WTC11 (cell line): ENCODE measurements around the gene RAG2. TPM values are rescaled to one million over a fixed set of nuclear protein-coding genes. Genes with fewer than 3 reads are reported as not detected.

ENCODE experiments used
- ATAC-seq: fragments of 200-7000 bp; cut with Tn5 transposase; 2 replicates; pipeline ENCODE4 v1.10.0; 2021; ENCODE audit warnings: mild to moderate bottlenecking, moderate library complexity
- CTCF ChIA-PET: fragments of 300-600 bp; sonication (Branson Sonifier 250); formaldehyde crosslinking; loops from one replicate; lab custom pipeline; 2021; ENCODE audit warnings: antibody characterized with exemption; lab: Charles Lee
- POLR2A ChIA-PET: fragments of 350-600 bp; sonication (Branson Sonifier 250); formaldehyde crosslinking; loops from one replicate; lab custom pipeline; 2021; ENCODE audit warnings: antibody characterized with exemption; lab: Charles Lee
- DNase-seq: peaks from one replicate; pipeline ENCODE4 v3.0.0; 2021; ENCODE audit warnings: low spot score
- H3K27ac Mint-ChIP-seq: 2 replicates; pipeline ENCODE4 v1.8.0; 2021; ENCODE audit warnings: mixed read lengths
- H3K27me3 Mint-ChIP-seq: 2 replicates; pipeline ENCODE4 v1.8.0; 2021; ENCODE audit warnings: low read depth, mild to moderate bottlenecking, moderate library complexity, mixed read lengths
- H3K36me3 Mint-ChIP-seq: 2 replicates; pipeline ENCODE4 v1.8.0; 2021; ENCODE audit warnings: mixed read lengths
- H3K4me1 Mint-ChIP-seq: 2 replicates; pipeline ENCODE4 v1.8.0; 2022; ENCODE audit warnings: mixed read lengths
- H3K4me3 Mint-ChIP-seq: 2 replicates; pipeline ENCODE4 v1.8.0; 2021; ENCODE audit warnings: mild to moderate bottlenecking, moderate library complexity, mixed read lengths
- H3K9me3 Mint-ChIP-seq: 2 replicates; pipeline ENCODE4 v1.8.0; 2021; ENCODE audit warnings: mixed read lengths
- CREB1 ChIP-seq: sonication (generic); formaldehyde crosslinking; IDR thresholded peaks from 2 replicates; pipeline ENCODE4 v1.8.0; 2023; ENCODE audit warnings: mild to moderate bottlenecking, missing genetic modification reagents
- CREM ChIP-seq: sonication (generic); formaldehyde crosslinking; IDR thresholded peaks from 2 replicates; pipeline ENCODE4 v1.8.1; 2022; ENCODE audit warnings: mild to moderate bottlenecking, missing genetic modification reagents, moderate library complexity
- ELF4 ChIP-seq: sonication (generic); formaldehyde crosslinking; IDR thresholded peaks from 2 replicates; pipeline ENCODE4 v1.8.1; 2022; ENCODE audit warnings: low read depth, mild to moderate bottlenecking, moderate library complexity, missing genetic modification reagents
- ETV6 ChIP-seq: sonication (generic); formaldehyde crosslinking; IDR thresholded peaks from 2 replicates; pipeline ENCODE4 v1.8.1; 2022; ENCODE audit warnings: mild to moderate bottlenecking, missing genetic modification reagents
- FOXP1 ChIP-seq: sonication (generic); formaldehyde crosslinking; IDR thresholded peaks from 2 replicates; pipeline ENCODE4 v1.8.0; 2022; ENCODE audit warnings: missing genetic modification reagents, mild to moderate bottlenecking, moderate library complexity, borderline replicate concordance
- GTF2I ChIP-seq: fragments of 250-450 bp; sonication (Bioruptor Pico); conservative IDR thresholded peaks from 2 replicates; pipeline ENCODE4 v1.4.0; 2021; ENCODE audit warnings: mild to moderate bottlenecking
- IRF2 ChIP-seq: sonication (generic); formaldehyde crosslinking; IDR thresholded peaks from 2 replicates; pipeline ENCODE4 v1.8.0; 2022; ENCODE audit warnings: low read depth, missing genetic modification reagents, borderline replicate concordance
- JUN ChIP-seq: sonication (generic); formaldehyde crosslinking; IDR thresholded peaks from 2 replicates; pipeline ENCODE4 v1.8.0; 2023; ENCODE audit warnings: mild to moderate bottlenecking, missing genetic modification reagents
- NR2C2 ChIP-seq: sonication (generic); formaldehyde crosslinking; IDR thresholded peaks from 2 replicates; pipeline ENCODE4 v1.8.0; 2022; ENCODE audit warnings: mild to moderate bottlenecking, missing genetic modification reagents
- RELA ChIP-seq: sonication (generic); formaldehyde crosslinking; IDR thresholded peaks from 2 replicates; pipeline ENCODE4 v1.8.1; 2022; ENCODE audit warnings: missing genetic modification reagents, mild to moderate bottlenecking, borderline replicate concordance
- SMAD4 ChIP-seq: sonication (generic); formaldehyde crosslinking; IDR thresholded peaks from 2 replicates; pipeline ENCODE4 v1.8.0; 2022; ENCODE audit warnings: mild to moderate bottlenecking, missing genetic modification reagents
- TEAD1 ChIP-seq: sonication (generic); formaldehyde crosslinking; IDR thresholded peaks from 2 replicates; pipeline ENCODE4 v1.8.0; 2022; ENCODE audit warnings: mild to moderate bottlenecking, missing genetic modification reagents
- ZNF671 ChIP-seq: fragments of 250-450 bp; sonication (Bioruptor Pico); IDR thresholded peaks from 2 replicates; pipeline ENCODE4 v1.8.0; 2021; ENCODE audit warnings: mild to moderate bottlenecking
- total RNA-seq: library from RNA; stranded (reverse); gene quantifications from 3 replicates; pipeline ENCODE4 v1.2.3, GENCODE V29; 2021
- TF ChIP-seq, protein P1 (sequence below): fragments of 250-450 bp; sonication (Bioruptor Pico); IDR thresholded peaks from 2 replicates; pipeline ENCODE4 v1.9.0; 2021; ENCODE audit warnings: mild to moderate bottlenecking
- TF ChIP-seq, protein P2 (sequence below): sonication (generic); formaldehyde crosslinking; IDR thresholded peaks from 2 replicates; pipeline ENCODE4 v1.8.0; 2022; ENCODE audit warnings: mild to moderate bottlenecking, missing genetic modification reagents
- TF ChIP-seq, protein P3 (sequence below): fragments of 250-450 bp; sonication (Bioruptor Pico); IDR thresholded peaks from 2 replicates; pipeline ENCODE4 v1.9.0; 2021; ENCODE audit warnings: moderate library complexity, mild to moderate bottlenecking, inconsistent platforms, borderline replicate concordance
- TF ChIP-seq, protein P4 (sequence below): sonication (generic); formaldehyde crosslinking; IDR thresholded peaks from 2 replicates; pipeline ENCODE4 v1.8.1; 2023; ENCODE audit warnings: mild to moderate bottlenecking, missing genetic modification reagents, moderate library complexity
- TF ChIP-seq, protein P5 (sequence below): fragments of 250-450 bp; sonication (Bioruptor Pico); IDR thresholded peaks from 2 replicates; pipeline ENCODE4 v1.9.0; 2021; ENCODE audit warnings: mild to moderate bottlenecking
- TF ChIP-seq, protein P6 (sequence below): sonication (generic); formaldehyde crosslinking; IDR thresholded peaks from 2 replicates; pipeline ENCODE4 v1.8.1; 2023; ENCODE audit warnings: mild to moderate bottlenecking, missing genetic modification reagents, borderline replicate concordance
- TF ChIP-seq, protein P7 (sequence below): sonication (generic); formaldehyde crosslinking; conservative IDR thresholded peaks from 2 replicates; pipeline ENCODE4 v1.8.1; 2022; ENCODE audit warnings: mild to moderate bottlenecking, missing genetic modification reagents

RAG2 gene
- total RNA-seq, 1 experiment from 2014 or later = not detected

DNA sequence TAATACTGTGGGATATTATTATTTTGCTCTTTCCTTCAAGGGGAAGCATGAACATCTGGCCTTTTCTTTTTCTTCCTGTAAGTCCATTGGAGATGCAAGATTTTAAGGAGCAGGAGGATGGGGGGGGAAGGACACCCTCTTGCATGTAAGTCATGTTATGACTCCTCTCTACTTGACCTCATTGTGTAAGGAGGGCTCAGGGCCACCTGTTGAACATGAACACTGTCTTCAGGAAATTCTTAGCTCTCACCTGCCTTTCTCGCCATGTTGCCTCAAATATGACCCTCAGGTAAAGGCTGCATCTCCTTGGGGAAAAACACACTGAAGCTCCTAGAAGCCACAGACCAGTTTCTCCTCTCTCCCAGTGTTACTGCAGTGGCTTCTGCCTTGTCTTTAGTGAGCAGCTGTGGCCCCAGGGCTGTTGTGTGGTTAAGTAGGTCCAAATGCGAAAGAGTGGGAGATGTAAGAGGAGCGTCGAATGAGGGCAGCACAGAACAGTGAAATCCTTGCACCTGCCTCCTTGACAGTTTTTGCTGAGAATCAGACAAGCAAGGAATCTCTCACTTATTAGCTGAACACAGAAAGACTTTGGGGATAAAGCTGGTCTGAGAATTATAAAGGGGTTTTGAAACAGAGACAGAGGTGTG, 31.5 kb downstream of the RAG2 start:
- peaks cover 13% of the 10 kb centered on the region for H3K27me3 Mint-ChIP-seq
- H3K36me3 Mint-ChIP-seq = peaks cover 56% of the 10 kb centered on the region
- no peak for DNase-seq
- no peak for ATAC-seq
- H3K4me1 Mint-ChIP-seq = no peaks in the 10 kb centered on the region
- TF ChIP-seq, protein P1, sequence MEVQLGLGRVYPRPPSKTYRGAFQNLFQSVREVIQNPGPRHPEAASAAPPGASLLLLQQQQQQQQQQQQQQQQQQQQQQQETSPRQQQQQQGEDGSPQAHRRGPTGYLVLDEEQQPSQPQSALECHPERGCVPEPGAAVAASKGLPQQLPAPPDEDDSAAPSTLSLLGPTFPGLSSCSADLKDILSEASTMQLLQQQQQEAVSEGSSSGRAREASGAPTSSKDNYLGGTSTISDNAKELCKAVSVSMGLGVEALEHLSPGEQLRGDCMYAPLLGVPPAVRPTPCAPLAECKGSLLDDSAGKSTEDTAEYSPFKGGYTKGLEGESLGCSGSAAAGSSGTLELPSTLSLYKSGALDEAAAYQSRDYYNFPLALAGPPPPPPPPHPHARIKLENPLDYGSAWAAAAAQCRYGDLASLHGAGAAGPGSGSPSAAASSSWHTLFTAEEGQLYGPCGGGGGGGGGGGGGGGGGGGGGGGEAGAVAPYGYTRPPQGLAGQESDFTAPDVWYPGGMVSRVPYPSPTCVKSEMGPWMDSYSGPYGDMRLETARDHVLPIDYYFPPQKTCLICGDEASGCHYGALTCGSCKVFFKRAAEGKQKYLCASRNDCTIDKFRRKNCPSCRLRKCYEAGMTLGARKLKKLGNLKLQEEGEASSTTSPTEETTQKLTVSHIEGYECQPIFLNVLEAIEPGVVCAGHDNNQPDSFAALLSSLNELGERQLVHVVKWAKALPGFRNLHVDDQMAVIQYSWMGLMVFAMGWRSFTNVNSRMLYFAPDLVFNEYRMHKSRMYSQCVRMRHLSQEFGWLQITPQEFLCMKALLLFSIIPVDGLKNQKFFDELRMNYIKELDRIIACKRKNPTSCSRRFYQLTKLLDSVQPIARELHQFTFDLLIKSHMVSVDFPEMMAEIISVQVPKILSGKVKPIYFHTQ (CRISPR knock-in tag) = no peak
- TF ChIP-seq, protein P2, sequence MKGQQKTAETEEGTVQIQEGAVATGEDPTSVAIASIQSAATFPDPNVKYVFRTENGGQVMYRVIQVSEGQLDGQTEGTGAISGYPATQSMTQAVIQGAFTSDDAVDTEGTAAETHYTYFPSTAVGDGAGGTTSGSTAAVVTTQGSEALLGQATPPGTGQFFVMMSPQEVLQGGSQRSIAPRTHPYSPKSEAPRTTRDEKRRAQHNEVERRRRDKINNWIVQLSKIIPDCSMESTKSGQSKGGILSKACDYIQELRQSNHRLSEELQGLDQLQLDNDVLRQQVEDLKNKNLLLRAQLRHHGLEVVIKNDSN = no peak
- no peak for TF ChIP-seq CREB1 (CRISPR knock-in tag)
- TF ChIP-seq IRF2 (CRISPR knock-in tag) = no peak
- TF ChIP-seq, protein P3, sequence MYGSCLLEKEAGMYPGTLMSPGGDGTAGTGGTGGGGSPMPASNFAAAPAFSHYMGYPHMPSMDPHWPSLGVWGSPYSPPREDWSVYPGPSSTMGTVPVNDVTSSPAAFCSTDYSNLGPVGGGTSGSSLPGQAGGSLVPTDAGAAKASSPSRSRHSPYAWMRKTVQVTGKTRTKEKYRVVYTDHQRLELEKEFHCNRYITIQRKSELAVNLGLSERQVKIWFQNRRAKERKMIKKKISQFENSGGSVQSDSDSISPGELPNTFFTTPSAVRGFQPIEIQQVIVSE (CRISPR knock-in tag) = no peak
- TF ChIP-seq NR2C2 = no peak
- TF ChIP-seq, protein P4, sequence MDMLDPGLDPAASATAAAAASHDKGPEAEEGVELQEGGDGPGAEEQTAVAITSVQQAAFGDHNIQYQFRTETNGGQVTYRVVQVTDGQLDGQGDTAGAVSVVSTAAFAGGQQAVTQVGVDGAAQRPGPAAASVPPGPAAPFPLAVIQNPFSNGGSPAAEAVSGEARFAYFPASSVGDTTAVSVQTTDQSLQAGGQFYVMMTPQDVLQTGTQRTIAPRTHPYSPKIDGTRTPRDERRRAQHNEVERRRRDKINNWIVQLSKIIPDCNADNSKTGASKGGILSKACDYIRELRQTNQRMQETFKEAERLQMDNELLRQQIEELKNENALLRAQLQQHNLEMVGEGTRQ (CRISPR knock-in tag) = no peak
- TF ChIP-seq JUN (CRISPR knock-in tag) = no peak
- no peak for TF ChIP-seq ETV6 (CRISPR knock-in tag)
- TF ChIP-seq GTF2I (CRISPR knock-in tag) = no peak
- TF ChIP-seq TEAD1 (CRISPR knock-in tag) = no peak
- TF ChIP-seq RELA (CRISPR knock-in tag) = no peak
- TF ChIP-seq FOXP1 = no peak
- TF ChIP-seq SMAD4 (CRISPR knock-in tag) = no peak
- TF ChIP-seq, protein P5, sequence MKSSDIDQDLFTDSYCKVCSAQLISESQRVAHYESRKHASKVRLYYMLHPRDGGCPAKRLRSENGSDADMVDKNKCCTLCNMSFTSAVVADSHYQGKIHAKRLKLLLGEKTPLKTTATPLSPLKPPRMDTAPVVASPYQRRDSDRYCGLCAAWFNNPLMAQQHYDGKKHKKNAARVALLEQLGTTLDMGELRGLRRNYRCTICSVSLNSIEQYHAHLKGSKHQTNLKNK (CRISPR knock-in tag) = no peak
- TF ChIP-seq CREM (CRISPR knock-in tag) = no peak
- TF ChIP-seq ELF4 (CRISPR knock-in tag) = no peak
- TF ChIP-seq, all 79 proteins: peak for 0
- H3K4me3 Mint-ChIP-seq = no peak overlapping the region
- peaks cover 81% of the 10 kb centered on the region for H3K9me3 Mint-ChIP-seq
- ChIA-PET CTCF (interaction anchor here (1.1 kb wide), 1 partner anchor 180 kb away, joined by 3 read pairs; no protein-coding TSS in a partner anchor), POLR2A (no interaction called here)
- H3K27ac Mint-ChIP-seq = no peak overlapping the region

DNA sequence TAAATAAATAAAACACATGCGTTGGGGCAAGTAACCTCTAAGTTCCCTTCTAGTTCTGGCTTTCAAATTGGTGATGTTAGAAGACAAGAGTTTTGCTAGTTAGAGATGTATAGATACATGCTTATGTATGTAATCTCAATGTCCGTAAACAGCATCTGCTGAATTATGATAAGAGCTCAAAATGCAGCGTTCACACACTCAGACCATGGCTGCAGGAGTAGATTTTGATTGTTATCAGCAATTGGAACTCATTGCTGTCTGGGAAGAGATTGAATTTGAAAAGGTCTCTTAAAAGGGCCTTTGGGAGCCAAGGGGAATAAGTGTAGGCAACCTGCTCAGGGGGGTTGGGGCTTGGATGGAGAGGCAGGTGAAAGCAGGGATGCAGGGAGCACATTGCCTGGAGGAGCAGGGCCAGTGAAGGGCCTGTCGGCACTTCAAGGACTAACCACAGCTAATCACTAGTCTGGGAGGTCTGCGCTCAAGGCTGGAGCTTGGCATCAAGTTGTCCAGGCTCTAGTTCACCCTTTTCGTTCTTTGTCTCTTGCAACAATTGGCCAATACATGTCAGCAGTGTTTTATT, 32.9 kb downstream of the RAG2 start:
- no peaks in the 10 kb centered on the region for H3K4me1 Mint-ChIP-seq
- ChIA-PET POLR2A (no interaction called here), CTCF (interaction anchor here (0.6 to 3.0 kb wide), 4 partner anchors 137 to 438 kb away, joined by 3 to 40 read pairs (median 6); no protein-coding TSS in a partner anchor)
- no peak overlapping the region for H3K4me3 Mint-ChIP-seq
- DNase-seq (no peak), ATAC-seq (no peak)
- no peak for TF ChIP-seq ZNF671 (CRISPR knock-in tag)
- TF ChIP-seq, protein P6, sequence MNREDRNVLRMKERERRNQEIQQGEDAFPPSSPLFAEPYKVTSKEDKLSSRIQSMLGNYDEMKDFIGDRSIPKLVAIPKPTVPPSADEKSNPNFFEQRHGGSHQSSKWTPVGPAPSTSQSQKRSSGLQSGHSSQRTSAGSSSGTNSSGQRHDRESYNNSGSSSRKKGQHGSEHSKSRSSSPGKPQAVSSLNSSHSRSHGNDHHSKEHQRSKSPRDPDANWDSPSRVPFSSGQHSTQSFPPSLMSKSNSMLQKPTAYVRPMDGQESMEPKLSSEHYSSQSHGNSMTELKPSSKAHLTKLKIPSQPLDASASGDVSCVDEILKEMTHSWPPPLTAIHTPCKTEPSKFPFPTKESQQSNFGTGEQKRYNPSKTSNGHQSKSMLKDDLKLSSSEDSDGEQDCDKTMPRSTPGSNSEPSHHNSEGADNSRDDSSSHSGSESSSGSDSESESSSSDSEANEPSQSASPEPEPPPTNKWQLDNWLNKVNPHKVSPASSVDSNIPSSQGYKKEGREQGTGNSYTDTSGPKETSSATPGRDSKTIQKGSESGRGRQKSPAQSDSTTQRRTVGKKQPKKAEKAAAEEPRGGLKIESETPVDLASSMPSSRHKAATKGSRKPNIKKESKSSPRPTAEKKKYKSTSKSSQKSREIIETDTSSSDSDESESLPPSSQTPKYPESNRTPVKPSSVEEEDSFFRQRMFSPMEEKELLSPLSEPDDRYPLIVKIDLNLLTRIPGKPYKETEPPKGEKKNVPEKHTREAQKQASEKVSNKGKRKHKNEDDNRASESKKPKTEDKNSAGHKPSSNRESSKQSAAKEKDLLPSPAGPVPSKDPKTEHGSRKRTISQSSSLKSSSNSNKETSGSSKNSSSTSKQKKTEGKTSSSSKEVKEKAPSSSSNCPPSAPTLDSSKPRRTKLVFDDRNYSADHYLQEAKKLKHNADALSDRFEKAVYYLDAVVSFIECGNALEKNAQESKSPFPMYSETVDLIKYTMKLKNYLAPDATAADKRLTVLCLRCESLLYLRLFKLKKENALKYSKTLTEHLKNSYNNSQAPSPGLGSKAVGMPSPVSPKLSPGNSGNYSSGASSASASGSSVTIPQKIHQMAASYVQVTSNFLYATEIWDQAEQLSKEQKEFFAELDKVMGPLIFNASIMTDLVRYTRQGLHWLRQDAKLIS = no peak
- TF ChIP-seq, protein P7, sequence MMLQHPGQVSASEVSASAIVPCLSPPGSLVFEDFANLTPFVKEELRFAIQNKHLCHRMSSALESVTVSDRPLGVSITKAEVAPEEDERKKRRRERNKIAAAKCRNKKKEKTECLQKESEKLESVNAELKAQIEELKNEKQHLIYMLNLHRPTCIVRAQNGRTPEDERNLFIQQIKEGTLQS (CRISPR knock-in tag) = no peak
- H3K27ac Mint-ChIP-seq = no peak overlapping the region
- H3K27me3 Mint-ChIP-seq = peaks cover 13% of the 10 kb centered on the region
- peaks cover 60% of the 10 kb centered on the region for H3K36me3 Mint-ChIP-seq
- peaks cover 83% of the 10 kb centered on the region for H3K9me3 Mint-ChIP-seq
